ENCODE measurements around the gene SVIL. TPM values are rescaled to one million over a fixed set of nuclear protein-coding genes. Genes with fewer than 3 reads are reported as not detected.
"Not testable (repeated sequence)": the region's sequence is repeated elsewhere in the genome, so short reads cannot be mapped to it uniquely, and the experiment has no call there.

SVIL gene
- polyA plus RNA-seq, 4 donors, result 6.7 to 26.4 (median 9.8) TPM

- not testable (repeated sequence) for H3K4me1 ChIP-seq (ENCODE audit: control insufficient read depth in 3 of 3, insufficient read depth in 2 of 3, low read depth in 1 of 3, low read length in 2 of 3); DNase-seq; FAIRE-seq; H3K27ac ChIP-seq (ENCODE audit: low read depth in 1 of 3, low read length in 2 of 3); H3K4me3 ChIP-seq (ENCODE audit: low read depth in 1 of 3, low read length in 3 of 3); H3K9me3 ChIP-seq (ENCODE audit: control insufficient read depth in 2 of 2, insufficient read depth in 1 of 2, low read depth in 1 of 2, low read length in 1 of 2); H3K27me3 ChIP-seq (ENCODE audit: control insufficient read depth in 3 of 3, insufficient read depth in 3 of 3, low read length in 3 of 3)
- H3K36me3 ChIP-seq (ENCODE audit: control insufficient read depth in 3 of 3, insufficient read depth in 2 of 3, low read depth in 1 of 3, low read length in 3 of 3), result peaks cover 2 to 15% (median 2%) of the 10 kb centered on the region in 3 donors
- 80 to 85% (median 80%) methylated on average over 7 of the region's 7 CpGs for WGBS, 3 donors
Measured at GRCh38 chr10:29566209-29566608, 68.6 kb downstream of the SVIL start.

- H3K27me3 ChIP-seq (ENCODE audit: control insufficient read depth in 3 of 3, insufficient read depth in 3 of 3, low read length in 3 of 3), result no peaks in the 10 kb centered on the region
Measured at GRCh38 chr10:29563420-29564035, 71.2 kb downstream of the SVIL start.

GRCh38 chr10:29563006-29563405 is 71.8 kb downstream of the SVIL start:
- WGBS, 3 donors, result 81 to 97% (median 88%) methylated on average over 5 of the region's 7 CpGs
- not testable (repeated sequence) for H3K9me3 ChIP-seq (ENCODE audit: control insufficient read depth in 2 of 2, insufficient read depth in 1 of 2, low read depth in 1 of 2, low read length in 1 of 2); H3K27ac ChIP-seq (ENCODE audit: low read depth in 1 of 3, low read length in 2 of 3); DNase-seq; H3K4me1 ChIP-seq (ENCODE audit: control insufficient read depth in 3 of 3, insufficient read depth in 2 of 3, low read depth in 1 of 3, low read length in 2 of 3); H3K4me3 ChIP-seq (ENCODE audit: low read depth in 1 of 3, low read length in 3 of 3); FAIRE-seq; H3K27me3 ChIP-seq (ENCODE audit: control insufficient read depth in 3 of 3, insufficient read depth in 3 of 3, low read length in 3 of 3)
- peaks cover 2 to 15% (median 2%) of the 10 kb centered on the region in 3 donors for H3K36me3 ChIP-seq (ENCODE audit: control insufficient read depth in 3 of 3, insufficient read depth in 2 of 3, low read depth in 1 of 3, low read length in 3 of 3)

More at GRCh38 chr10:29563420-29564035, 71.2 kb downstream of the SVIL start:
- Histone ChIP-seq H3K36me3 (ENCODE audit: control insufficient read depth in 3 of 3, insufficient read depth in 2 of 3, low read depth in 1 of 3, low read length in 3 of 3) (peaks cover 2 to 15% (median 2%) of the 10 kb centered on the region in 3 donors), H3K4me1 (ENCODE audit: control insufficient read depth in 3 of 3, insufficient read depth in 2 of 3, low read depth in 1 of 3, low read length in 2 of 3) (no peaks in the 10 kb centered on the region), H3K27ac (ENCODE audit: low read depth in 1 of 3, low read length in 2 of 3) (no peak overlapping the region), H3K9me3 (ENCODE audit: control insufficient read depth in 2 of 2, insufficient read depth in 1 of 2, low read depth in 1 of 2, low read length in 1 of 2) (no peaks in the 10 kb centered on the region), H3K4me3 (ENCODE audit: low read depth in 1 of 3, low read length in 3 of 3) (no peak overlapping the region)
- DNase-seq (no peak), FAIRE-seq (no peak)
- WGBS, 3 donors, result 80 to 81% (median 80%) methylated on average over 7 of the region's 7 CpGs

GRCh38 chr10:29559996-29560395 is 74.8 kb downstream of the SVIL start:
- 35 to 54% (median 51%) methylated on average over 4 of the region's 4 CpGs for WGBS, 3 donors
- peaks cover 0 to 3% (median 0%) of the 10 kb centered on the region in 3 donors for H3K4me1 ChIP-seq (ENCODE audit: control insufficient read depth in 3 of 3, insufficient read depth in 2 of 3, low read depth in 1 of 3, low read length in 2 of 3)
- FAIRE-seq (no peak), DNase-seq (no peak)
- H3K27me3 ChIP-seq (ENCODE audit: control insufficient read depth in 3 of 3, insufficient read depth in 3 of 3, low read length in 3 of 3), result no peaks in the 10 kb centered on the region
- H3K27ac ChIP-seq (ENCODE audit: low read depth in 1 of 3, low read length in 2 of 3), result no peak overlapping the region
- H3K4me3 ChIP-seq (ENCODE audit: low read depth in 1 of 3, low read length in 3 of 3), result no peak overlapping the region
- H3K9me3 ChIP-seq (ENCODE audit: control insufficient read depth in 2 of 2, insufficient read depth in 1 of 2, low read depth in 1 of 2, low read length in 1 of 2), result no peaks in the 10 kb centered on the region
- H3K36me3 ChIP-seq (ENCODE audit: control insufficient read depth in 3 of 3, insufficient read depth in 2 of 3, low read depth in 1 of 3, low read length in 3 of 3), result peaks cover 0 to 12% (median 2%) of the 10 kb centered on the region in 3 donors

- Histone ChIP-seq H3K4me1 (ENCODE audit: control insufficient read depth in 3 of 3, insufficient read depth in 2 of 3, low read depth in 1 of 3, low read length in 2 of 3) (peaks cover 0 to 3% (median 0%) of the 10 kb centered on the region in 3 donors), H3K27ac (ENCODE audit: low read depth in 1 of 3, low read length in 2 of 3) (no peak overlapping the region), H3K4me3 (ENCODE audit: low read depth in 1 of 3, low read length in 3 of 3) (no peak overlapping the region), H3K36me3 (ENCODE audit: control insufficient read depth in 3 of 3, insufficient read depth in 2 of 3, low read depth in 1 of 3, low read length in 3 of 3) (peaks cover under 1 to 23% (median 3%) of the 10 kb centered on the region in 3 donors), H3K27me3 (ENCODE audit: control insufficient read depth in 3 of 3, insufficient read depth in 3 of 3, low read length in 3 of 3) (no peaks in the 10 kb centered on the region), H3K9me3 (ENCODE audit: control insufficient read depth in 2 of 2, insufficient read depth in 1 of 2, low read depth in 1 of 2, low read length in 1 of 2) (no peaks in the 10 kb centered on the region)
- DNase-seq (no peak), FAIRE-seq (no peak)
- WGBS, 3 donors, result 86 to 91% (median 87%) methylated on average over 3 of the region's 3 CpGs
Measured at GRCh38 chr10:29557665-29558064, 77.1 kb downstream of the SVIL start.

GRCh38 chr10:29555746-29556481 is 78.9 kb downstream of the SVIL start:
- Histone ChIP-seq H3K27ac (ENCODE audit: low read depth in 1 of 3, low read length in 2 of 3) (no peak overlapping the region), H3K9me3 (ENCODE audit: control insufficient read depth in 2 of 2, insufficient read depth in 1 of 2, low read depth in 1 of 2, low read length in 1 of 2) (no peaks in the 10 kb centered on the region), H3K4me1 (ENCODE audit: control insufficient read depth in 3 of 3, insufficient read depth in 2 of 3, low read depth in 1 of 3, low read length in 2 of 3) (peaks cover 0 to 3% (median 0%) of the 10 kb centered on the region in 3 donors), H3K27me3 (ENCODE audit: control insufficient read depth in 3 of 3, insufficient read depth in 3 of 3, low read length in 3 of 3) (no peaks in the 10 kb centered on the region), H3K36me3 (ENCODE audit: control insufficient read depth in 3 of 3, insufficient read depth in 2 of 3, low read depth in 1 of 3, low read length in 3 of 3) (peaks cover 0 to 29% (median 8%) of the 10 kb centered on the region in 3 donors), H3K4me3 (ENCODE audit: low read depth in 1 of 3, low read length in 3 of 3) (no peak overlapping the region)
- no peak for FAIRE-seq
- WGBS, 3 donors, result 79 to 81% (median 79%) methylated on average over 8 of the region's 8 CpGs
- no peak for DNase-seq

- FAIRE-seq (no peak), DNase-seq (no peak)
- H3K27me3 ChIP-seq (ENCODE audit: control insufficient read depth in 3 of 3, insufficient read depth in 3 of 3, low read length in 3 of 3), result no peaks in the 10 kb centered on the region
- 83 to 91% (median 91%) methylated on average over 6 of the region's 6 CpGs for WGBS, 3 donors
- H3K36me3 ChIP-seq (ENCODE audit: control insufficient read depth in 3 of 3, insufficient read depth in 2 of 3, low read depth in 1 of 3, low read length in 3 of 3), result peaks cover 0 to 36% (median 8%) of the 10 kb centered on the region in 3 donors
- no peak overlapping the region for H3K4me3 ChIP-seq (ENCODE audit: low read depth in 1 of 3, low read length in 3 of 3)
- no peaks in the 10 kb centered on the region for H3K9me3 ChIP-seq (ENCODE audit: control insufficient read depth in 2 of 2, insufficient read depth in 1 of 2, low read depth in 1 of 2, low read length in 1 of 2)
- peaks cover 0 to 3% (median 0%) of the 10 kb centered on the region in 3 donors for H3K4me1 ChIP-seq (ENCODE audit: control insufficient read depth in 3 of 3, insufficient read depth in 2 of 3, low read depth in 1 of 3, low read length in 2 of 3)
- no peak overlapping the region for H3K27ac ChIP-seq (ENCODE audit: low read depth in 1 of 3, low read length in 2 of 3)
Measured at GRCh38 chr10:29555091-29555745, 79.6 kb downstream of the SVIL start.

GRCh38 chr10:29554660-29555059 is 80.1 kb downstream of the SVIL start:
- FAIRE-seq (no peak), DNase-seq (no peak)
- H3K36me3 ChIP-seq (ENCODE audit: control insufficient read depth in 3 of 3, insufficient read depth in 2 of 3, low read depth in 1 of 3, low read length in 3 of 3), result peaks cover 0 to 38% (median 8%) of the 10 kb centered on the region in 3 donors
- H3K9me3 ChIP-seq (ENCODE audit: control insufficient read depth in 2 of 2, insufficient read depth in 1 of 2, low read depth in 1 of 2, low read length in 1 of 2), result no peaks in the 10 kb centered on the region
- no peak overlapping the region for H3K27ac ChIP-seq (ENCODE audit: low read depth in 1 of 3, low read length in 2 of 3)
- peaks cover 0 to 3% (median 0%) of the 10 kb centered on the region in 3 donors for H3K4me1 ChIP-seq (ENCODE audit: control insufficient read depth in 3 of 3, insufficient read depth in 2 of 3, low read depth in 1 of 3, low read length in 2 of 3)
- WGBS, 3 donors, result 88 to 95% (median 88%) methylated on average over 9 of the region's 9 CpGs
- no peaks in the 10 kb centered on the region for H3K27me3 ChIP-seq (ENCODE audit: control insufficient read depth in 3 of 3, insufficient read depth in 3 of 3, low read length in 3 of 3)
- no peak overlapping the region for H3K4me3 ChIP-seq (ENCODE audit: low read depth in 1 of 3, low read length in 3 of 3)

Measured in small intestine (tissue), 7 donors.